Measurements from ENCODE around the gene BCR. TPM values are rescaled to one million over a fixed set of nuclear protein-coding genes. Genes with fewer than 3 reads are reported as not detected.
"Not testable (repeated sequence)": the region's sequence is repeated elsewhere in the genome, so short reads cannot be mapped to it uniquely, and the experiment has no call there.

BCR gene
- total RNA-seq, 2 experiments from 2014 or later, result 30.4 to 32.0 TPM

- H3K27ac Mint-ChIP-seq, result no peak overlapping the region
- H3K4me3 Mint-ChIP-seq, result no peak overlapping the region
- POLR2A ChIA-PET, result no interaction called here
- CTCF ChIA-PET, result interaction anchor here (0.7 to 0.9 kb wide), 2 partner anchors 24 to 61 kb away, joined by 3 to 7 read pairs; no protein-coding TSS in a partner anchor
- no peak for TF ChIP-seq CTCF (IDR thresholded peaks at IDR 0.05)
- H3K9me3 Mint-ChIP-seq, result no peaks in the 10 kb centered on the region
- intact Hi-C loops (cut with micrococcal nuclease), result no loop called here
- DNase-seq (no peak), ATAC-seq (no peak)
- no peaks in the 10 kb centered on the region for H3K36me3 Mint-ChIP-seq (ENCODE audit: low read depth)
- H3K27me3 Mint-ChIP-seq, result no peaks in the 10 kb centered on the region
- H3K4me1 Mint-ChIP-seq (ENCODE audit: low read depth), result peaks cover 7% of the 10 kb centered on the region
Observed at GRCh38 chr22:23325183-23325582, 144.9 kb downstream of the BCR start.

GRCh38 chr22:23333822-23334221 lies 153.5 kb downstream of the BCR start:
- H3K4me1 Mint-ChIP-seq (ENCODE audit: low read depth); CTCF ChIA-PET; H3K36me3 Mint-ChIP-seq (ENCODE audit: low read depth); POLR2A ChIA-PET; DNase-seq; ATAC-seq; H3K9me3 Mint-ChIP-seq; H3K4me3 Mint-ChIP-seq; H3K27me3 Mint-ChIP-seq; H3K27ac Mint-ChIP-seq; intact Hi-C loops (cut with micrococcal nuclease): not testable (repeated sequence)

- POLR2A ChIA-PET; CTCF ChIA-PET; H3K27me3 Mint-ChIP-seq; ATAC-seq; H3K36me3 Mint-ChIP-seq (ENCODE audit: low read depth); DNase-seq; H3K9me3 Mint-ChIP-seq; H3K4me3 Mint-ChIP-seq; H3K27ac Mint-ChIP-seq; intact Hi-C loops (cut with micrococcal nuclease); H3K4me1 Mint-ChIP-seq (ENCODE audit: low read depth): not testable (repeated sequence)
Observed at GRCh38 chr22:23337672-23338071, 157.4 kb downstream of the BCR start.

- H3K4me1 Mint-ChIP-seq (ENCODE audit: low read depth); CTCF ChIA-PET; intact Hi-C loops (cut with micrococcal nuclease); POLR2A ChIA-PET; H3K4me3 Mint-ChIP-seq; H3K27me3 Mint-ChIP-seq; ATAC-seq; H3K27ac Mint-ChIP-seq; DNase-seq; H3K9me3 Mint-ChIP-seq; H3K36me3 Mint-ChIP-seq (ENCODE audit: low read depth): not testable (repeated sequence)
Observed at GRCh38 chr22:23341942-23342695, 161.8 kb downstream of the BCR start.

DNA sequence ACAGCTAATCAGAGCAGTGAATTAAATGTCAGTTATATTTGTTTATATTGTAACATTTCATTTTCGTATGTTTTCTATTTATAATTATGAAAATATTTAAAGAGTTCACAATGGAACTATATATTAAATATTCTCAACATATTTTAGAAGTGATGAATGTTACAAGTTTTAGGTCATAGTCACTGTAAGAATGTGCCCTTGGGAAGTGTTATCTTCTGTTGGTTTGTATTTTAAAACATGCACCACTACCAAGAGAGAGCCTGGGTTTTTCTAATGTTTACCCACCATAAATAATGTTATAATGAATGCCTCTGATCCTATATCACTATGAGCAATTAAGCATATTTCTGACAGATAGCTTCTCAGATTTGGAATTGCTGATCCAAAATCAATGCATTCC lies 171.0 kb downstream of the BCR start:
- peaks cover 2% of the 10 kb centered on the region for H3K4me1 Mint-ChIP-seq (ENCODE audit: low read depth)
- ATAC-seq, result no peak
- ChIA-PET CTCF (no interaction called here), POLR2A (no interaction called here)
- H3K36me3 Mint-ChIP-seq (ENCODE audit: low read depth), result no peaks in the 10 kb centered on the region
- no peak overlapping the region for H3K27ac Mint-ChIP-seq
- H3K9me3 Mint-ChIP-seq, result no peaks in the 10 kb centered on the region
- no peak overlapping the region for H3K4me3 Mint-ChIP-seq
- intact Hi-C loops (cut with micrococcal nuclease), result no loop called here
- no peak for DNase-seq
- H3K27me3 Mint-ChIP-seq, result peaks cover 9% of the 10 kb centered on the region
- TF ChIP-seq CTCF (IDR thresholded peaks at IDR 0.05), result no peak

GRCh38 chr22:23353004-23353403 lies 172.7 kb downstream of the BCR start:
- no peak for TF ChIP-seq CTCF (IDR thresholded peaks at IDR 0.05)
- DNase-seq (no peak), ATAC-seq (no peak)
- no peaks in the 10 kb centered on the region for H3K36me3 Mint-ChIP-seq (ENCODE audit: low read depth)
- peaks cover 9% of the 10 kb centered on the region for H3K27me3 Mint-ChIP-seq
- POLR2A ChIA-PET, result no interaction called here
- H3K9me3 Mint-ChIP-seq, result no peaks in the 10 kb centered on the region
- intact Hi-C loops (cut with micrococcal nuclease), result no loop called here
- H3K4me3 Mint-ChIP-seq, result no peak overlapping the region
- H3K27ac Mint-ChIP-seq, result no peak overlapping the region
- CTCF ChIA-PET, result no interaction called here
- peaks cover 2% of the 10 kb centered on the region for H3K4me1 Mint-ChIP-seq (ENCODE audit: low read depth)

All from activated CD8-positive, alpha-beta T cell treated with anti-CD3 and anti-CD28 coated beads for 36 hours (primary cell).